Osteoblast (primary cell): ENCODE data around the gene SNX17. TPM values are rescaled to one million over a fixed set of nuclear protein-coding genes. Genes with fewer than 3 reads are reported as not detected.

Experiments
- DNase-seq: peaks from one replicate; pipeline ENCODE4 v3.0.0; 2011; ENCODE audit warnings: low spot score, mixed read lengths; ENCODE audit not compliant: insufficient read length; ENCODE audit errors: missing footprints
- H2AFZ ChIP-seq: 2 replicates; pipeline ENCODE4 v1.6.0; 2011; ENCODE audit warnings: mild to moderate bottlenecking, low read length
- H3K27ac ChIP-seq: 2 replicates; pipeline ENCODE4 v1.5.1; 2011; ENCODE audit warnings: mild to moderate bottlenecking, low read depth, low read length, moderate library complexity
- H3K27me3 ChIP-seq: 2 replicates; pipeline ENCODE4 v1.6.0; 2012; ENCODE audit warnings: mild to moderate bottlenecking, control low read depth, inconsistent platforms, low read length, moderate library complexity; ENCODE audit not compliant: insufficient read depth
- H3K36me3 ChIP-seq: 2 replicates; pipeline ENCODE4 v1.5.1; 2011; ENCODE audit warnings: mild to moderate bottlenecking, low read length, control low read depth, moderate library complexity; ENCODE audit not compliant: insufficient read depth
- H3K4me1 ChIP-seq: 2 replicates; pipeline ENCODE4 v1.5.1; 2011; ENCODE audit warnings: mild to moderate bottlenecking, low read length, control low read depth, moderate library complexity; ENCODE audit not compliant: insufficient read depth
- H3K4me2 ChIP-seq: 2 replicates; pipeline ENCODE4 v1.6.0; 2011; ENCODE audit warnings: mild to moderate bottlenecking, low read length; ENCODE audit not compliant: insufficient read depth
- H3K4me3 ChIP-seq: fragments of 200-600 bp; sonication (generic); 3 replicates; pipeline ENCODE4 v1.5.1; 2012; ENCODE audit warnings: mild to moderate bottlenecking, low read length, inconsistent platforms; ENCODE audit not compliant: insufficient read depth
- H3K79me2 ChIP-seq: 2 replicates; pipeline ENCODE4 v1.6.0; 2012; ENCODE audit warnings: mild to moderate bottlenecking, low read length, control low read depth, inconsistent platforms; ENCODE audit not compliant: insufficient read depth
- H3K9me3 ChIP-seq: 2 replicates; pipeline ENCODE4 v1.5.1; 2011; ENCODE audit warnings: low read depth, low read length, control low read depth
- H4K20me1 ChIP-seq: 2 replicates; pipeline ENCODE4 v1.6.0; 2012; ENCODE audit warnings: mild to moderate bottlenecking, low read length, control low read depth; ENCODE audit not compliant: insufficient read depth
- CTCF ChIP-seq: IDR thresholded peaks from 2 replicates; pipeline ENCODE4 v1.5.1; 2011; ENCODE audit warnings: mild to moderate bottlenecking, low read depth, low read length, moderate library complexity; ENCODE audit errors: extremely low read depth
- total RNA-seq: library from RNA; depleted of rRNA; stranded (reverse); fragments of >200 nt; gene quantifications from 2 replicates; pipeline ENCODE4 v1.2.3, GENCODE V29; 2012

The SNX17 gene
- total RNA-seq, 1 donor, result 165 TPM

- H3K4me1 ChIP-seq, result peaks cover 14% of the 10 kb centered on the region
- DNase-seq, result no peak
- H3K79me2 ChIP-seq, result peaks cover 59% of the 10 kb centered on the region
- H3K4me3 ChIP-seq, result no peak overlapping the region
- no peak overlapping the region for H2AFZ ChIP-seq
- H4K20me1 ChIP-seq, result peaks cover 15% of the 10 kb centered on the region
- TF ChIP-seq CTCF, result peak; percentile 38
- peak overlapping the region; percentile 17 for H3K27ac ChIP-seq
- H3K9me3 ChIP-seq, result no peaks in the 10 kb centered on the region
- no peak overlapping the region for H3K4me2 ChIP-seq
- H3K27me3 ChIP-seq, result no peaks in the 10 kb centered on the region
- peaks cover 76% of the 10 kb centered on the region for H3K36me3 ChIP-seq
These were observed 7.8 kb downstream of the SNX17 start for GRCh38 chr2:27378096-27378808.

GRCh38 chr2:27378809-27379290 is 8.4 kb downstream of the SNX17 start:
- Histone ChIP-seq H3K4me3 (peak overlapping the region; percentile 90), H2AFZ (no peak overlapping the region), H3K27me3 (no peaks in the 10 kb centered on the region), H3K4me2 (peak overlapping the region; percentile 99), H3K9me3 (no peaks in the 10 kb centered on the region), H3K4me1 (peaks cover 14% of the 10 kb centered on the region), H3K79me2 (peaks cover 53% of the 10 kb centered on the region), H4K20me1 (peaks cover 15% of the 10 kb centered on the region), H3K27ac (peak overlapping the region; percentile 89), H3K36me3 (peaks cover 76% of the 10 kb centered on the region)
- no peak for TF ChIP-seq CTCF
- DNase-seq, result peak; percentile 74

- DNase-seq, result no peak
- peaks cover 15% of the 10 kb centered on the region for H4K20me1 ChIP-seq
- no peaks in the 10 kb centered on the region for H3K9me3 ChIP-seq
- H3K36me3 ChIP-seq, result peaks cover 74% of the 10 kb centered on the region
- H3K27me3 ChIP-seq, result no peaks in the 10 kb centered on the region
- H3K27ac ChIP-seq, result peak overlapping the region; percentile 89
- H2AFZ ChIP-seq, result no peak overlapping the region
- H3K4me3 ChIP-seq, result peak overlapping the region; percentile 90
- H3K4me1 ChIP-seq, result peaks cover 14% of the 10 kb centered on the region
- H3K4me2 ChIP-seq, result peak overlapping the region; percentile 99
- no peak for TF ChIP-seq CTCF
- H3K79me2 ChIP-seq, result peaks cover 49% of the 10 kb centered on the region
These were observed 9.0 kb downstream of the SNX17 start for GRCh38 chr2:27379383-27379835.

- peak overlapping the region; percentile 90 for H3K4me3 ChIP-seq
- H3K27me3 ChIP-seq, result no peaks in the 10 kb centered on the region
- no peaks in the 10 kb centered on the region for H3K9me3 ChIP-seq
- H4K20me1 ChIP-seq, result peaks cover 15% of the 10 kb centered on the region
- no peak for TF ChIP-seq CTCF
- peaks cover 74% of the 10 kb centered on the region for H3K36me3 ChIP-seq
- peak overlapping the region; percentile 99 for H3K4me2 ChIP-seq
- H3K79me2 ChIP-seq, result peaks cover 43% of the 10 kb centered on the region
- H3K4me1 ChIP-seq, result peaks cover 14% of the 10 kb centered on the region
- no peak overlapping the region for H2AFZ ChIP-seq
- DNase-seq, result peak; percentile 62
- peak overlapping the region; percentile 89 for H3K27ac ChIP-seq
These were observed 9.6 kb downstream of the SNX17 start for GRCh38 chr2:27379836-27380625.
